ENCODE measurements around the gene CELF2.

Gene CELF2

DNA sequence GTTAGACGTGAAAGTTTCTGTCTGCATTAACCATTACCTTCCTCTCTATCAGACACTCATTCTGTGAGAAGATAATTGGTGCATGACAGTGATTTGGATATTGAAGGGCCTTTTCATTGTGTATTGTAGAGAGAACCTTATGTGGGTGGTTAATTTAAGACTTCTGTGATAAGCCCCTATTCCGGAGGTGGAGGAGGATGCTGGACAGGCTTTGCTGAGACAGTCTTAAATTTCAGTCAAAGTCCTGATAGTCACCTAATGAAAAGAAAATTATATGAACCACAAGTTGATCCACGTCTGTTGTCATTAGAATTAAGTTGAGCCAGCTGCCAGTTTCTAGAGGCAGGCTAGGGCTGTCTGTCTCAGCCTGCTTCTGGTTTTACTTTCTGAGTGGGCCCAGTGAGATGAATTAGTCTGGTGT, 62.9 kb downstream of the CELF2 start:
- no peak for TF ChIP-seq FOXP2 (optimal IDR thresholded peaks at IDR 0.05; ENCODE audit: borderline replicate concordance, extremely low read depth, extremely low read length, insufficient read depth)
- no peak for TF ChIP-seq POLR2AphosphoS5 (IDR thresholded peaks at IDR 0.05; ENCODE audit: low read depth, low read length)
- no peak for TF ChIP-seq TAF1 (IDR thresholded peaks at IDR 0.05; ENCODE audit: borderline replicate concordance, insufficient read depth, low read length)
- TF ChIP-seq SIN3A (IDR thresholded peaks at IDR 0.05; ENCODE audit: borderline replicate concordance, insufficient read depth, low read length): no peak
- TF ChIP-seq, protein P1, sequence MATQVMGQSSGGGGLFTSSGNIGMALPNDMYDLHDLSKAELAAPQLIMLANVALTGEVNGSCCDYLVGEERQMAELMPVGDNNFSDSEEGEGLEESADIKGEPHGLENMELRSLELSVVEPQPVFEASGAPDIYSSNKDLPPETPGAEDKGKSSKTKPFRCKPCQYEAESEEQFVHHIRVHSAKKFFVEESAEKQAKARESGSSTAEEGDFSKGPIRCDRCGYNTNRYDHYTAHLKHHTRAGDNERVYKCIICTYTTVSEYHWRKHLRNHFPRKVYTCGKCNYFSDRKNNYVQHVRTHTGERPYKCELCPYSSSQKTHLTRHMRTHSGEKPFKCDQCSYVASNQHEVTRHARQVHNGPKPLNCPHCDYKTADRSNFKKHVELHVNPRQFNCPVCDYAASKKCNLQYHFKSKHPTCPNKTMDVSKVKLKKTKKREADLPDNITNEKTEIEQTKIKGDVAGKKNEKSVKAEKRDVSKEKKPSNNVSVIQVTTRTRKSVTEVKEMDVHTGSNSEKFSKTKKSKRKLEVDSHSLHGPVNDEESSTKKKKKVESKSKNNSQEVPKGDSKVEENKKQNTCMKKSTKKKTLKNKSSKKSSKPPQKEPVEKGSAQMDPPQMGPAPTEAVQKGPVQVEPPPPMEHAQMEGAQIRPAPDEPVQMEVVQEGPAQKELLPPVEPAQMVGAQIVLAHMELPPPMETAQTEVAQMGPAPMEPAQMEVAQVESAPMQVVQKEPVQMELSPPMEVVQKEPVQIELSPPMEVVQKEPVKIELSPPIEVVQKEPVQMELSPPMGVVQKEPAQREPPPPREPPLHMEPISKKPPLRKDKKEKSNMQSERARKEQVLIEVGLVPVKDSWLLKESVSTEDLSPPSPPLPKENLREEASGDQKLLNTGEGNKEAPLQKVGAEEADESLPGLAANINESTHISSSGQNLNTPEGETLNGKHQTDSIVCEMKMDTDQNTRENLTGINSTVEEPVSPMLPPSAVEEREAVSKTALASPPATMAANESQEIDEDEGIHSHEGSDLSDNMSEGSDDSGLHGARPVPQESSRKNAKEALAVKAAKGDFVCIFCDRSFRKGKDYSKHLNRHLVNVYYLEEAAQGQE (IDR thresholded peaks at IDR 0.05; ENCODE audit: insufficient read depth in 1 of 2, low read depth in 2 of 2, low read length in 2 of 2): no peak

DNA sequence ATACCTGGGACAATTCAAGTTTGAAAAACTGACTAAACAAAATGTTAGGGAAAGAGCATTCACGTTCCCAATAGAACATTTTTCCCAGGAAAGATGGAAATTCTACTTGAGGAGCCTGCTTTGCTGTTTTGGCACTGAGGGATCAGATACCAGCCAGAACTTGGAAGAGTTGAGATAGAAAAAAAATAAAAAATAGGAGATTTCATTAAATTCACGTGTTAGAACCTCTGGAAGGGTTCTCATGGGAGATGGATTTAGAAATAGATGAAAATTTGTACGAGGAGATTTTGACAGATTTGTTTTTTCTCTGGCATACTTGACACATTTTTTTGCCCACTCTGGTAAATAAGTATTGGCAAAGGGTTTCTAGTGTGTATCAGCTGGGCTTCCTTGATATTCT, 63.7 kb downstream of the CELF2 start:
- TF ChIP-seq, protein P1 (IDR thresholded peaks at IDR 0.05; ENCODE audit: insufficient read depth in 1 of 2, low read depth in 2 of 2, low read length in 2 of 2): no peak
- no peak for TF ChIP-seq SIN3A (IDR thresholded peaks at IDR 0.05; ENCODE audit: borderline replicate concordance, insufficient read depth, low read length)
- TF ChIP-seq FOXP2 (optimal IDR thresholded peaks at IDR 0.05; ENCODE audit: borderline replicate concordance, extremely low read depth, extremely low read length, insufficient read depth): no peak
- TF ChIP-seq TAF1 (IDR thresholded peaks at IDR 0.05; ENCODE audit: borderline replicate concordance, insufficient read depth, low read length): no peak
- TF ChIP-seq POLR2AphosphoS5 (IDR thresholded peaks at IDR 0.05; ENCODE audit: low read depth, low read length): no peak

DNA sequence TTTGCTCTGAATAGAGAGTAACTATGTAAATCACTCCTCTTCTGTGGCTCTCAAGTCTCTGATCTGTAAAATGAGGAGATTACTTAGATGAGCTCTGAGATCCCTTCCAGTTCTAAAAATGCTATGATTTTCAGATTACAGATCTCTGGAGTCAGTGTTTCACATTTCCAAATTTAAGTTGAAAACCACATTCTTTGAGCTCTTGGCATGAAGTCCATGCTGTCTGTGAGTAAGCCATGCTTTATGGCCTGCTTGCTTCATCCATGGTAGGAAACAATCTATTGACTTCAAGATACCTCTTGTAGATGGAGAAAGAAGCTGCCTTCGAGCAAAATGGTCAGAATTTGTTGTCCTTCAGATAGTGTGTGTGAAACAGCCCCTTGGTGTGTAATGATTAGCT, 64.9 kb downstream of the CELF2 start:
- TF ChIP-seq, protein P1 (IDR thresholded peaks at IDR 0.05; ENCODE audit: insufficient read depth in 1 of 2, low read depth in 2 of 2, low read length in 2 of 2): no peak
- TF ChIP-seq TAF1 (IDR thresholded peaks at IDR 0.05; ENCODE audit: borderline replicate concordance, insufficient read depth, low read length): no peak
- no peak for TF ChIP-seq POLR2AphosphoS5 (IDR thresholded peaks at IDR 0.05; ENCODE audit: low read depth, low read length)
- TF ChIP-seq SIN3A (IDR thresholded peaks at IDR 0.05; ENCODE audit: borderline replicate concordance, insufficient read depth, low read length): no peak
- no peak for TF ChIP-seq FOXP2 (optimal IDR thresholded peaks at IDR 0.05; ENCODE audit: borderline replicate concordance, extremely low read depth, extremely low read length, insufficient read depth)

DNA sequence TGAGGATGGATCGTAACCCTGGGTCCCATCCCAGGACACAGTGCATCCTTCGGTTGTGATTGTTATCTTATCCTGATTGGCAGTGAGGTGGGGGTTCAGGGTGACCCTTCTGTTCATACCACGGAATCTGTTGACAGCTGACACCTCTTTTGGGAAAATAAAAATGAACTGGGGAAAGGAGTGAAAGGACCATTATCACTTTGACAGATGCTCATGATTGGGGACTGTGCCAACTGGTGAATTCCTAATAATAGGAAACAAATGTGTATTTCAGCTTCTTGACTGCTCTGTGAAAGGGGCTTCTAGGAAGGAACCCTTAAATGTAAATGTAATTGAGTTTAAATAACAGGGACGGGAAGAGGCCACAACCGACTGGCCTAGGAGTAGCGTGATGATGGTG, 65.4 kb downstream of the CELF2 start:
- no peak for TF ChIP-seq SIN3A (IDR thresholded peaks at IDR 0.05; ENCODE audit: borderline replicate concordance, insufficient read depth, low read length)

DNA sequence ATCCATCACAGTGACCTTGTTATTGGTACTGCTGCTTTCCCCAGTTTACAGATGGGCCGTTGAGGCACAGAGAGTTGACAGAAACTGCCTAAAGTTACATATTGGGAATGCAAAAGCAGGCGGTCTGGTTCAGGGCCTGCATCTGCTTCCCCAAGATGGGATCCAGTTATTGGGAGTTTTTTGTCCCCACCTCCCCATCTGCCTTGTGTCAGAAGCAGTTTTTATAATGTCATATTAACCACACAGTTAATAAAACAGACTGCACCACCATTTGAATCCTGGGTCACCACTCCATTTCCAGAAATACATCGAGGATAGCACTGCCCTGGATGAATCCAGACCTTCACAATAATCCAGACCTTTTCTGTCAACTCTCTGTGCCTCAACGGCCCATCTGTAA, 67.9 kb downstream of the CELF2 start:
- TF ChIP-seq FOXP2 (optimal IDR thresholded peaks at IDR 0.05; ENCODE audit: borderline replicate concordance, extremely low read depth, extremely low read length, insufficient read depth) (no peak), POLR2AphosphoS5 (IDR thresholded peaks at IDR 0.05; ENCODE audit: low read depth, low read length) (no peak), SIN3A (IDR thresholded peaks at IDR 0.05; ENCODE audit: borderline replicate concordance, insufficient read depth, low read length) (no peak), TAF1 (IDR thresholded peaks at IDR 0.05; ENCODE audit: borderline replicate concordance, insufficient read depth, low read length) (no peak)
- TF ChIP-seq, protein P1 (IDR thresholded peaks at IDR 0.05; ENCODE audit: insufficient read depth in 1 of 2, low read depth in 2 of 2, low read length in 2 of 2): no peak

Measured in PFSK-1 (cell line).